K562 (cell line): ENCODE results near the gene FAM111B. TPM values are rescaled to one million over a fixed set of nuclear protein-coding genes. Genes with fewer than 3 reads are reported as not detected.

ENCODE experiments used
- BCOR ChIP-seq: fragments of 450-650 bp; IDR thresholded peaks from 2 replicates; pipeline ENCODE4 v1.6.1; 2016
- BRD4 ChIP-seq: fragments of 200-600 bp; sonication (generic); IDR thresholded peaks from 2 replicates; pipeline ENCODE4 v1.6.1; 2017; ENCODE audit warnings: inconsistent platforms
- CBX8 ChIP-seq: fragments of 200-600 bp; sonication (generic); IDR thresholded peaks from 2 replicates; pipeline ENCODE4 v1.6.1; 2012; ENCODE audit warnings: borderline replicate concordance, mixed run types, low read depth, mild to moderate bottlenecking, moderate library complexity, mixed read lengths, low read length, control low read depth, inconsistent platforms; ENCODE audit not compliant: poor library complexity, severe bottlenecking; ENCODE audit errors: extremely low read depth
- CEBPB ChIP-seq: fragments of 450-650 bp; IDR thresholded peaks from 2 replicates; pipeline ENCODE4 v1.6.1; 2016; ENCODE audit warnings: missing genetic modification characterization, missing compliant biosample characterization
- PHB ChIP-seq: fragments of 250-450 bp; sonication (Bioruptor Pico); IDR thresholded peaks from 2 replicates; pipeline ENCODE4 v1.5.0; 2021
- TSC22D4 ChIP-seq: fragments of 450-650 bp; IDR thresholded peaks from 2 replicates; pipeline ENCODE4 v1.6.1; 2016; ENCODE audit warnings: missing genetic modification characterization, missing biosample characterization, control low read depth
- ZNF217 ChIP-seq: sonication (generic); formaldehyde crosslinking; IDR thresholded peaks from 2 replicates; pipeline ENCODE4 v1.8.0; 2022; ENCODE audit warnings: mild to moderate bottlenecking, missing genetic modification reagents
- ZNF239 ChIP-seq: fragments of 250-450 bp; sonication (Bioruptor Pico); IDR thresholded peaks from 2 replicates; pipeline ENCODE4 v1.4.0; 2020; ENCODE audit warnings: mild to moderate bottlenecking
- ZNF347 ChIP-seq: fragments of 450-650 bp; formaldehyde crosslinking; IDR thresholded peaks from 2 replicates; pipeline ENCODE4 v1.4.0; 2020; ENCODE audit warnings: low read depth, mild to moderate bottlenecking, moderate library complexity
- ZNF586 ChIP-seq: fragments of 450-650 bp; formaldehyde crosslinking; conservative IDR thresholded peaks from 2 replicates; pipeline ENCODE4 v1.4.0; 2020; ENCODE audit warnings: mild to moderate bottlenecking, moderate library complexity
- polyA plus RNA-seq, 8 experiments: library from polyadenylated mRNA; depleted of rRNA in 4 of 8; stranded (reverse) in 5 of 8; unstranded in 3 of 8; fragments of >200 nt; fragmentation: Nextera tagmentation in 2 of 8; fragmentation: Illumina TruSeq in 1 of 8; extraction: Ambion mirVana in 2 of 8; extraction: Trizol in 1 of 8; gene quantifications; 2 replicates each; pipeline versions ENCODE4 v1.2.1 to v1.2.3, GENCODE V29; 2011 to 2014; ENCODE audit warnings: inconsistent platforms in 1 of 8, missing spikeins in 1 of 8
- total RNA-seq, 7 experiments: library from RNA; depleted of rRNA in 6 of 7; stranded (reverse); fragments of >200 nt in 6 of 7; fragmentation: Illumina TruSeq in 2 of 7; extraction: Trizol in 2 of 7; gene quantifications; 2 replicates each; pipeline versions ENCODE4 v1.2.1 to v1.2.3, GENCODE V29; 2011 to 2021; ENCODE audit warnings: low replicate concordance in 1 of 7
- TF ChIP-seq, protein P1 (sequence below): IDR thresholded peaks from 3 replicates; pipeline ENCODE4 v1.6.1; 2011; ENCODE audit warnings: borderline replicate concordance, mild to moderate bottlenecking, moderate library complexity; ENCODE audit not compliant: insufficient read length; ENCODE audit errors: extremely low read depth
- TF ChIP-seq, protein P2 (sequence below): IDR thresholded peaks from 3 replicates; pipeline ENCODE4 v1.6.1; 2011; ENCODE audit warnings: borderline replicate concordance, mild to moderate bottlenecking; ENCODE audit not compliant: insufficient read length, insufficient read depth
- TF ChIP-seq, protein P3 (sequence below): fragments of 250-450 bp; sonication (Bioruptor Pico); IDR thresholded peaks from 2 replicates; pipeline ENCODE4 v1.8.0; 2021; ENCODE audit warnings: moderate library complexity, mild to moderate bottlenecking, inconsistent platforms
- TF ChIP-seq, protein P4 (sequence below), 2 experiments: fragments of 450-650 bp; IDR thresholded peaks; 2 replicates each; pipeline ENCODE4 v1.6.1; 2016
- TF ChIP-seq, protein P5 (sequence below): sonication (generic); formaldehyde crosslinking; IDR thresholded peaks from 2 replicates; pipeline ENCODE4 v1.8.0; 2022; ENCODE audit warnings: missing genetic modification reagents, mild to moderate bottlenecking, borderline replicate concordance
- TF ChIP-seq, protein P6 (sequence below), 2 experiments: fragments of 250-450 bp in 1 of 2; fragments of 450-650 bp in 1 of 2; sonication (Bioruptor Pico) in 1 of 2; IDR thresholded peaks; 2 replicates each; pipeline versions ENCODE4 v1.6.1 to v1.8.0; 2016 to 2021; ENCODE audit warnings: mild to moderate bottlenecking in 2 of 2, moderate library complexity in 2 of 2, missing compliant biosample characterization in 1 of 2, missing genetic modification characterization in 1 of 2

Gene FAM111B
- total and polyA plus RNA-seq, 9 of the 15 experiments (the other 6 are each of a cell fraction or from before 2014, with no cell fraction given), result 0.01 to 0.33 (median 0.06) TPM; not detected in 5

DNA sequence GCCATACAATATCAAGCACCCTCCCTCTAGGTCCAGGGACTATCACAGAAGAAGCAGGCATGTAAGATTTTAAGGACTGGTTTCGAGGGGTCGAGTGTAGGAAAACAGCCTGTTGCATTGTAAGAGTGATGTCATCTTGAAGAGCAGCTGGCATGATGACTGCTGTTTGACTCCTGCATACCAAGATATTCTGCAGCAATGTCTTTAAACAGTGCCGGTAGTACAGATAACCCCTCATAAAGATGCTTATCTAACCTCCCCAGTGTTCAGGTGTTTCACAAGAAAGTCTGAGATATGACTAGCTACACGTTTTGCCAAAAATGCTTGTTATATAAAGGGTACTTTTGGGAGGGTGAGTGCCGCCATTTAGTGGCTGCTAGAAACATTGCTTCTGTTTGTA is 47.6 kb downstream of the FAM111B start (continued):
- TF ChIP-seq, protein P1, sequence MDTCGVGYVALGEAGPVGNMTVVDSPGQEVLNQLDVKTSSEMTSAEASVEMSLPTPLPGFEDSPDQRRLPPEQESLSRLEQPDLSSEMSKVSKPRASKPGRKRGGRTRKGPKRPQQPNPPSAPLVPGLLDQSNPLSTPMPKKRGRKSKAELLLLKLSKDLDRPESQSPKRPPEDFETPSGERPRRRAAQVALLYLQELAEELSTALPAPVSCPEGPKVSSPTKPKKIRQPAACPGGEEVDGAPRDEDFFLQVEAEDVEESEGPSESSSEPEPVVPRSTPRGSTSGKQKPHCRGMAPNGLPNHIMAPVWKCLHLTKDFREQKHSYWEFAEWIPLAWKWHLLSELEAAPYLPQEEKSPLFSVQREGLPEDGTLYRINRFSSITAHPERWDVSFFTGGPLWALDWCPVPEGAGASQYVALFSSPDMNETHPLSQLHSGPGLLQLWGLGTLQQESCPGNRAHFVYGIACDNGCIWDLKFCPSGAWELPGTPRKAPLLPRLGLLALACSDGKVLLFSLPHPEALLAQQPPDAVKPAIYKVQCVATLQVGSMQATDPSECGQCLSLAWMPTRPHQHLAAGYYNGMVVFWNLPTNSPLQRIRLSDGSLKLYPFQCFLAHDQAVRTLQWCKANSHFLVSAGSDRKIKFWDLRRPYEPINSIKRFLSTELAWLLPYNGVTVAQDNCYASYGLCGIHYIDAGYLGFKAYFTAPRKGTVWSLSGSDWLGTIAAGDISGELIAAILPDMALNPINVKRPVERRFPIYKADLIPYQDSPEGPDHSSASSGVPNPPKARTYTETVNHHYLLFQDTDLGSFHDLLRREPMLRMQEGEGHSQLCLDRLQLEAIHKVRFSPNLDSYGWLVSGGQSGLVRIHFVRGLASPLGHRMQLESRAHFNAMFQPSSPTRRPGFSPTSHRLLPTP, result no peak
- TF ChIP-seq BCOR, result no peak
- TF ChIP-seq, protein P2, sequence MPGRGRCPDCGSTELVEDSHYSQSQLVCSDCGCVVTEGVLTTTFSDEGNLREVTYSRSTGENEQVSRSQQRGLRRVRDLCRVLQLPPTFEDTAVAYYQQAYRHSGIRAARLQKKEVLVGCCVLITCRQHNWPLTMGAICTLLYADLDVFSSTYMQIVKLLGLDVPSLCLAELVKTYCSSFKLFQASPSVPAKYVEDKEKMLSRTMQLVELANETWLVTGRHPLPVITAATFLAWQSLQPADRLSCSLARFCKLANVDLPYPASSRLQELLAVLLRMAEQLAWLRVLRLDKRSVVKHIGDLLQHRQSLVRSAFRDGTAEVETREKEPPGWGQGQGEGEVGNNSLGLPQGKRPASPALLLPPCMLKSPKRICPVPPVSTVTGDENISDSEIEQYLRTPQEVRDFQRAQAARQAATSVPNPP, result no peak
- no peak for TF ChIP-seq PHB (CRISPR knock-in tag)
- TF ChIP-seq ZNF217 (CRISPR knock-in tag), result no peak
- TF ChIP-seq, protein P3, sequence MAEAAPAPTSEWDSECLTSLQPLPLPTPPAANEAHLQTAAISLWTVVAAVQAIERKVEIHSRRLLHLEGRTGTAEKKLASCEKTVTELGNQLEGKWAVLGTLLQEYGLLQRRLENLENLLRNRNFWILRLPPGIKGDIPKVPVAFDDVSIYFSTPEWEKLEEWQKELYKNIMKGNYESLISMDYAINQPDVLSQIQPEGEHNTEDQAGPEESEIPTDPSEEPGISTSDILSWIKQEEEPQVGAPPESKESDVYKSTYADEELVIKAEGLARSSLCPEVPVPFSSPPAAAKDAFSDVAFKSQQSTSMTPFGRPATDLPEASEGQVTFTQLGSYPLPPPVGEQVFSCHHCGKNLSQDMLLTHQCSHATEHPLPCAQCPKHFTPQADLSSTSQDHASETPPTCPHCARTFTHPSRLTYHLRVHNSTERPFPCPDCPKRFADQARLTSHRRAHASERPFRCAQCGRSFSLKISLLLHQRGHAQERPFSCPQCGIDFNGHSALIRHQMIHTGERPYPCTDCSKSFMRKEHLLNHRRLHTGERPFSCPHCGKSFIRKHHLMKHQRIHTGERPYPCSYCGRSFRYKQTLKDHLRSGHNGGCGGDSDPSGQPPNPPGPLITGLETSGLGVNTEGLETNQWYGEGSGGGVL, result no peak
- TF ChIP-seq, protein P4, sequence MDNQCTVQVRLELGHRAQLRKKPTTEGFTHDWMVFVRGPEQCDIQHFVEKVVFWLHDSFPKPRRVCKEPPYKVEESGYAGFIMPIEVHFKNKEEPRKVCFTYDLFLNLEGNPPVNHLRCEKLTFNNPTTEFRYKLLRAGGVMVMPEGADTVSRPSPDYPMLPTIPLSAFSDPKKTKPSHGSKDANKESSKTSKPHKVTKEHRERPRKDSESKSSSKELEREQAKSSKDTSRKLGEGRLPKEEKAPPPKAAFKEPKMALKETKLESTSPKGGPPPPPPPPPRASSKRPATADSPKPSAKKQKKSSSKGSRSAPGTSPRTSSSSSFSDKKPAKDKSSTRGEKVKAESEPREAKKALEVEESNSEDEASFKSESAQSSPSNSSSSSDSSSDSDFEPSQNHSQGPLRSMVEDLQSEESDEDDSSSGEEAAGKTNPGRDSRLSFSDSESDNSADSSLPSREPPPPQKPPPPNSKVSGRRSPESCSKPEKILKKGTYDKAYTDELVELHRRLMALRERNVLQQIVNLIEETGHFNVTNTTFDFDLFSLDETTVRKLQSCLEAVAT (IDR thresholded peaks at IDR 0.05), result no peak
- no peak for TF ChIP-seq CBX8
- no peak for TF ChIP-seq ZNF586
- TF ChIP-seq, protein P5, sequence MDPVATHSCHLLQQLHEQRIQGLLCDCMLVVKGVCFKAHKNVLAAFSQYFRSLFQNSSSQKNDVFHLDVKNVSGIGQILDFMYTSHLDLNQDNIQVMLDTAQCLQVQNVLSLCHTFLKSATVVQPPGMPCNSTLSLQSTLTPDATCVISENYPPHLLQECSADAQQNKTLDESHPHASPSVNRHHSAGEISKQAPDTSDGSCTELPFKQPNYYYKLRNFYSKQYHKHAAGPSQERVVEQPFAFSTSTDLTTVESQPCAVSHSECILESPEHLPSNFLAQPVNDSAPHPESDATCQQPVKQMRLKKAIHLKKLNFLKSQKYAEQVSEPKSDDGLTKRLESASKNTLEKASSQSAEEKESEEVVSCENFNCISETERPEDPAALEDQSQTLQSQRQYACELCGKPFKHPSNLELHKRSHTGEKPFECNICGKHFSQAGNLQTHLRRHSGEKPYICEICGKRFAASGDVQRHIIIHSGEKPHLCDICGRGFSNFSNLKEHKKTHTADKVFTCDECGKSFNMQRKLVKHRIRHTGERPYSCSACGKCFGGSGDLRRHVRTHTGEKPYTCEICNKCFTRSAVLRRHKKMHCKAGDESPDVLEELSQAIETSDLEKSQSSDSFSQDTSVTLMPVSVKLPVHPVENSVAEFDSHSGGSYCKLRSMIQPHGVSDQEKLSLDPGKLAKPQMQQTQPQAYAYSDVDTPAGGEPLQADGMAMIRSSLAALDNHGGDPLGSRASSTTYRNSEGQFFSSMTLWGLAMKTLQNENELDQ (CRISPR knock-in tag), result no peak
- no peak for TF ChIP-seq ZNF239 (CRISPR knock-in tag)
- no peak for TF ChIP-seq CEBPB (tag)
- no peak for TF ChIP-seq BRD4
- no peak for TF ChIP-seq ZNF347
- TF ChIP-seq, protein P6, sequence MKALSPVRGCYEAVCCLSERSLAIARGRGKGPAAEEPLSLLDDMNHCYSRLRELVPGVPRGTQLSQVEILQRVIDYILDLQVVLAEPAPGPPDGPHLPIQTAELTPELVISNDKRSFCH (CRISPR knock-in tag; IDR thresholded peaks at IDR 0.05), result no peak
- TF ChIP-seq, protein P6 (tag; IDR thresholded peaks at IDR 0.05), result no peak
- no peak for TF ChIP-seq TSC22D4 (tag)
